SU-DHL-6 (cell line): ENCODE measurements around the gene GDPD2.

ENCODE experiments used
- H2AFZ ChIP-seq: fragments of 200-600 bp; sonication (generic); 2 replicates; pipeline ENCODE4 v1.6.1; 2014; ENCODE audit warnings: low read depth, mild to moderate bottlenecking, moderate library complexity, mixed read lengths, antibody characterized with exemption, low read length; ENCODE audit not compliant: severe bottlenecking
- H3F3A ChIP-seq: fragments of 200-600 bp; shearing (Covaris generic); 2 replicates; pipeline ENCODE4 v1.6.0; 2016; ENCODE audit warnings: antibody characterized with exemption, mild to moderate bottlenecking; ENCODE audit not compliant: insufficient read depth
- H3K27ac ChIP-seq: fragments of 200-600 bp; sonication (generic); 2 replicates; pipeline ENCODE4 v1.5.1; 2016; ENCODE audit warnings: low read depth, mild to moderate bottlenecking, low read length, moderate library complexity, mixed read lengths
- H3K27me3 ChIP-seq: fragments of 200-600 bp; sonication (generic), shearing (Covaris generic); 2 replicates; pipeline ENCODE4 v1.6.0; 2014; ENCODE audit warnings: mild to moderate bottlenecking, low read length
- H3K36me3 ChIP-seq: fragments of 200-600 bp; sonication (generic); 2 replicates; pipeline ENCODE4 v1.6.1; 2014; ENCODE audit warnings: mild to moderate bottlenecking, low read length, mixed read lengths
- H3K4me2 ChIP-seq: fragments of 300-600, 200-600 bp; shearing (Covaris generic), sonication (generic); 2 replicates; pipeline ENCODE4 v1.6.0; 2014; ENCODE audit warnings: low read length, low read depth, mild to moderate bottlenecking; ENCODE audit not compliant: poor library complexity, severe bottlenecking
- H3K4me3 ChIP-seq: fragments of 200-600 bp; sonication (generic); 2 replicates; pipeline ENCODE4 v1.5.1; 2014; ENCODE audit warnings: antibody characterized with exemption, low read length, mild to moderate bottlenecking, mixed read lengths; ENCODE audit not compliant: insufficient read depth, poor library complexity, severe bottlenecking
- H3K79me2 ChIP-seq: fragments of 200-600 bp; sonication (generic); 2 replicates; pipeline ENCODE4 v1.6.1; 2014; ENCODE audit warnings: mild to moderate bottlenecking, low read length, moderate library complexity; ENCODE audit not compliant: insufficient read depth
- H3K9ac ChIP-seq: fragments of 200-600 bp; sonication (generic); 2 replicates; pipeline ENCODE4 v1.7.0; 2014; ENCODE audit warnings: mild to moderate bottlenecking, low read length
- H3K9me2 ChIP-seq: fragments of 200-600 bp; sonication (generic); replicated peaks from 2 replicates; pipeline ENCODE4 v1.6.1; 2014; ENCODE audit warnings: low read length; ENCODE audit not compliant: insufficient read depth
- H3K9me3 ChIP-seq: fragments of 200-600 bp; sonication (generic); 2 replicates; pipeline ENCODE4 v1.6.1; 2014; ENCODE audit warnings: low read length, mixed read lengths; ENCODE audit not compliant: insufficient read depth
- H4K20me1 ChIP-seq: fragments of 200-600 bp; sonication (generic); 2 replicates; pipeline ENCODE4 v1.6.1; 2014; ENCODE audit warnings: low read depth, mild to moderate bottlenecking, antibody characterized with exemption, low read length, moderate library complexity, mixed read lengths
- EZH2phosphoT487 ChIP-seq: fragments of 200-600 bp; sonication (generic), shearing (Covaris generic); conservative IDR thresholded peaks from 2 replicates; pipeline ENCODE4 v1.6.1; 2018; ENCODE audit warnings: mild to moderate bottlenecking, antibody characterized with exemption, low read length, moderate library complexity, mixed read lengths
- TF ChIP-seq, protein P1 (sequence below): fragments of 200-600 bp; sonication (generic); IDR thresholded peaks from one replicate; pipeline ENCODE4 v1.5.1; 2017; ENCODE audit warnings: antibody characterized with exemption, mild to moderate bottlenecking, low read length, moderate library complexity; ENCODE audit not compliant: insufficient read depth, poor library complexity, severe bottlenecking

The GDPD2 gene

DNA sequence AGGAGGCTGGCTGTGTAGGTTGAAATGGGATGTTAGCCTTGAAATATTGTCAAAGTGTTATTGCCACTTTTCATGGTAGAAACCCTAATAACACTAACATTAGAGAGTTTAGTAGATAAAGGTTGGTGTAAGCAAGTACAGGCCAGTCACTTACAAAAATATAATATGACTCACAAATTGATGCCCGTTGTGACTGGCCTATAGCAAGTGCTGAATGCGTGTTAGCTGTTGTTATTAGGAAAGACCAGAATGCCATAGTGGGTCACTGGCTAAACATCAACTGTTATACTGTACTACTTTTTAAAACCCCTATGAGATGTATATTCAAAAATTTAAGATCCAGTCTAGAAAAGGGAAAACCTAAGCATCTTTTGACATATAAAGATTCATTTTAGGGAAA is 20.4 kb upstream of the GDPD2 start:
- 0 out of 2 replicates have a peak, but pooled peaks cover 3% of the 10 kb centered on the region for H3K36me3 ChIP-seq
- H3K9me3 ChIP-seq, result no peaks in the 10 kb centered on the region
- no peak overlapping the region for H3K27ac ChIP-seq
- no peaks in the 10 kb centered on the region for H3K27me3 ChIP-seq
- no peak overlapping the region for H3K9ac ChIP-seq
- no peak for TF ChIP-seq EZH2phosphoT487
- TF ChIP-seq, protein P1, sequence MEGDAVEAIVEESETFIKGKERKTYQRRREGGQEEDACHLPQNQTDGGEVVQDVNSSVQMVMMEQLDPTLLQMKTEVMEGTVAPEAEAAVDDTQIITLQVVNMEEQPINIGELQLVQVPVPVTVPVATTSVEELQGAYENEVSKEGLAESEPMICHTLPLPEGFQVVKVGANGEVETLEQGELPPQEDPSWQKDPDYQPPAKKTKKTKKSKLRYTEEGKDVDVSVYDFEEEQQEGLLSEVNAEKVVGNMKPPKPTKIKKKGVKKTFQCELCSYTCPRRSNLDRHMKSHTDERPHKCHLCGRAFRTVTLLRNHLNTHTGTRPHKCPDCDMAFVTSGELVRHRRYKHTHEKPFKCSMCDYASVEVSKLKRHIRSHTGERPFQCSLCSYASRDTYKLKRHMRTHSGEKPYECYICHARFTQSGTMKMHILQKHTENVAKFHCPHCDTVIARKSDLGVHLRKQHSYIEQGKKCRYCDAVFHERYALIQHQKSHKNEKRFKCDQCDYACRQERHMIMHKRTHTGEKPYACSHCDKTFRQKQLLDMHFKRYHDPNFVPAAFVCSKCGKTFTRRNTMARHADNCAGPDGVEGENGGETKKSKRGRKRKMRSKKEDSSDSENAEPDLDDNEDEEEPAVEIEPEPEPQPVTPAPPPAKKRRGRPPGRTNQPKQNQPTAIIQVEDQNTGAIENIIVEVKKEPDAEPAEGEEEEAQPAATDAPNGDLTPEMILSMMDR, result no peak
- no peak overlapping the region for H3K4me2 ChIP-seq
- no peaks in the 10 kb centered on the region for H3K9me2 ChIP-seq
- no peaks in the 10 kb centered on the region for H4K20me1 ChIP-seq
- H3K4me3 ChIP-seq, result no peak overlapping the region
- no peak overlapping the region for H2AFZ ChIP-seq
- no peaks in the 10 kb centered on the region for H3F3A ChIP-seq
- H3K79me2 ChIP-seq, result no peaks in the 10 kb centered on the region

DNA sequence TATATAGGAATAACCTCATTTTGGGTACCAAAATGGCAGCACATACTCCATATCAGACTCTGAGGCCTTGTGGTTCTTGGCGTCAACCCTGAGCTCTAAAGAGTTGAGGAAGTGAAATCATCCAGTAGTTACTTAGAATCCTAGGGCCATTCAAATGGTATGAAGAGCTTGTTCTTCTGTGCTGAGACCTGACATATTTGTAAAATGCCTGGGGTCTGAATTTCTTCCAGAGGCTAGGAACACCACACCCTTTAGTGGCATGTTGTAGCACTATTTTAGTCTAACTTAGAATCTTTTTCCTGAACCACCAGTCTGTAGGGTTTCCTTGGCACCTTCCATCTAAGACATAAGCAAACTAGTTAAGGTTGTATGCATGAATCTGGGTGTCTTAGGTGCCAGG is 18.1 kb upstream of the GDPD2 start:
- H3K9me2 ChIP-seq, result no peaks in the 10 kb centered on the region
- no peaks in the 10 kb centered on the region for H3K9me3 ChIP-seq
- no peak overlapping the region for H3K4me2 ChIP-seq
- no peaks in the 10 kb centered on the region for H3K27me3 ChIP-seq
- no peaks in the 10 kb centered on the region for H4K20me1 ChIP-seq
- no peak overlapping the region for H2AFZ ChIP-seq
- no peak overlapping the region for H3K4me3 ChIP-seq
- no peaks in the 10 kb centered on the region for H3F3A ChIP-seq
- no peak overlapping the region for H3K27ac ChIP-seq
- H3K9ac ChIP-seq, result no peak overlapping the region
- no peaks in the 10 kb centered on the region for H3K79me2 ChIP-seq
- 0 out of 2 replicates have a peak, but pooled peaks cover 3% of the 10 kb centered on the region for H3K36me3 ChIP-seq
- TF ChIP-seq EZH2phosphoT487, result no peak
- TF ChIP-seq, protein P1, result no peak

GRCh38 chrX:70410921-70411320 is 12.2 kb upstream of the GDPD2 start:
- H3K9me3 ChIP-seq, result no peaks in the 10 kb centered on the region
- H3K4me3 ChIP-seq, result no peak overlapping the region
- H3K9ac ChIP-seq, result no peak overlapping the region
- H4K20me1 ChIP-seq, result no peaks in the 10 kb centered on the region
- H3F3A ChIP-seq, result no peaks in the 10 kb centered on the region
- H3K79me2 ChIP-seq, result no peaks in the 10 kb centered on the region
- H3K36me3 ChIP-seq, result no peaks in the 10 kb centered on the region
- TF ChIP-seq, protein P1, result no peak
- TF ChIP-seq EZH2phosphoT487, result no peak
- no peak overlapping the region for H3K4me2 ChIP-seq
- no peaks in the 10 kb centered on the region for H3K9me2 ChIP-seq
- no peaks in the 10 kb centered on the region for H3K27me3 ChIP-seq
- no peak overlapping the region for H3K27ac ChIP-seq
- no peak overlapping the region for H2AFZ ChIP-seq

DNA sequence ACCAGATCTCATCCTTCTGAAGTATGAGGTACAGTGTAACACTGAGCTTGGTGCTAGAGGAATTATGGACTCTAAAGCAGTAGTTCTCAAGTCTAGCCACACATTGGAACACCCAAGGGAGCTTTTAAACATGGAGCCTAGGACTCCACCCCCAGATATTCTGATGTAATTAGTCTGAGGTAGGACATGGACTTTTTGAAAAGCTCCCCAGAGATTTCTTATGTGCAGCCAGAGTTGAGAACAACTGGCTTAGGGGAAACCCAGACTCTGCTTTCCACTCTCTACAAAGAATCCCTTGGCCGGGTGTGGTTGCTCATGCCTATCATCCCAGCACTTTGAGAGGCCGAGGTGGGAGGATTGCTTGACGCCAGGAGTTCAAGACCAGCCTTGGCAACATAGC is 11.6 kb upstream of the GDPD2 start:
- H3K9me2 ChIP-seq, result no peaks in the 10 kb centered on the region
- H4K20me1 ChIP-seq, result no peaks in the 10 kb centered on the region
- no peak overlapping the region for H3K4me2 ChIP-seq
- no peaks in the 10 kb centered on the region for H3F3A ChIP-seq
- H3K9ac ChIP-seq, result no peak overlapping the region
- TF ChIP-seq EZH2phosphoT487, result no peak
- TF ChIP-seq, protein P1, result no peak
- H2AFZ ChIP-seq, result no peak overlapping the region
- no peaks in the 10 kb centered on the region for H3K79me2 ChIP-seq
- no peaks in the 10 kb centered on the region for H3K36me3 ChIP-seq
- H3K27ac ChIP-seq, result no peak overlapping the region
- H3K27me3 ChIP-seq, result no peaks in the 10 kb centered on the region
- no peaks in the 10 kb centered on the region for H3K9me3 ChIP-seq
- no peak overlapping the region for H3K4me3 ChIP-seq
